TTC549 (cell line): ENCODE measurements around the gene PCYT2.

Experiments
- FAIRE-seq: peaks from 2 replicates; lab custom pipeline; 2012; peaks lifted over from hg19 to GRCh38; lab: Jason Lieb, UNC

Gene PCYT2

DNA sequence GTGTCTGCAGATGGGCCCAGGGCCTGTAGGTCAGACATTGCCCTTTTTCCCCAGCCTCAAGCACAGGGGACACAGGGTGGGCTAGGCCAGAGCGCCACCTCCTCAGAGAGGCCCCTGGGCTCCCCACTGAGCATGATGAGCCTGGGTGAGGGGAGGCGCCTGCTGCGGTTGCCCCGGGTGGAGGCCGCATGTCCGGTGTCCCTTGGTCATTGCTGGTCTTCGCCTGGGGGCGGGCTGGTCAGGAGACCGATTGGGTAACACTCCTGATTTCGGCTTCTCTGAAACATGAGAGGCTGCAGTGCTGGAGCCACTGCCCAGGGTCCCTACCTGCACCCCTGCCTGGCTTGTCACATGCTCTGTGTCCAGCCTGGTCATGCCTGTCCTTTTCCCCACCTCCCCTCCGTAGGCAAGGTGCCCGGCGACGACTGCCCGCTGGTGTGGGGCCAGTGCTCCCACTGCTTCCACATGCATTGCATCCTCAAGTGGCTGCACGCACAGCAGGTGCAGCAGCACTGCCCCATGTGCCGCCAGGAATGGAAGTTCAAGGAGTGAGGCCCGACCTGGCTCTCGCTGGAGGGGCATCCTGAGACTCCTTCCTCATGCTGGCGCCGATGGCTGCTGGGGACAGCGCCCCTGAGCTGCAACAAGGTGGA, 11.6 kb downstream of the PCYT2 start:
- FAIRE-seq, result no peak

DNA sequence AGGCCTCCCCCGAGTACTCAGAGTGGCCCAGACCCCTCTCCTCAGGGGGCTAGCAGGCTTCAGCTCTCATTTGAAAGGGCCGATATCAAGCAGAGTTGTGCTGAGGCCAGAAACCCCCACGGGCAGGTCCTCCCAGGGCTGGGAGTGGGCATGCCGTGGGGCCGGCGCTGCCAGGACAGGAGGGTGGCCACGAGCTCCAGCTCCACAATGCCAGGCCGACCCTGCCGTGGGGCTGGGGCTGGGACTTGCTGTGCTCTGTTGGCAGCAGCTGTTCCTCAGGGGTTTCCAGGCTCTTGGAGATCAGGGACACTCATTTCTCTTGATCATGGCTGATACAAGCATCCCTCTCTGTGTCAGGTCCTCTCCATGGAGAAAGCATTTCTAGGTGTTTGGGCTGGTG, 12.3 kb downstream of the PCYT2 start:
- no peak for FAIRE-seq

DNA sequence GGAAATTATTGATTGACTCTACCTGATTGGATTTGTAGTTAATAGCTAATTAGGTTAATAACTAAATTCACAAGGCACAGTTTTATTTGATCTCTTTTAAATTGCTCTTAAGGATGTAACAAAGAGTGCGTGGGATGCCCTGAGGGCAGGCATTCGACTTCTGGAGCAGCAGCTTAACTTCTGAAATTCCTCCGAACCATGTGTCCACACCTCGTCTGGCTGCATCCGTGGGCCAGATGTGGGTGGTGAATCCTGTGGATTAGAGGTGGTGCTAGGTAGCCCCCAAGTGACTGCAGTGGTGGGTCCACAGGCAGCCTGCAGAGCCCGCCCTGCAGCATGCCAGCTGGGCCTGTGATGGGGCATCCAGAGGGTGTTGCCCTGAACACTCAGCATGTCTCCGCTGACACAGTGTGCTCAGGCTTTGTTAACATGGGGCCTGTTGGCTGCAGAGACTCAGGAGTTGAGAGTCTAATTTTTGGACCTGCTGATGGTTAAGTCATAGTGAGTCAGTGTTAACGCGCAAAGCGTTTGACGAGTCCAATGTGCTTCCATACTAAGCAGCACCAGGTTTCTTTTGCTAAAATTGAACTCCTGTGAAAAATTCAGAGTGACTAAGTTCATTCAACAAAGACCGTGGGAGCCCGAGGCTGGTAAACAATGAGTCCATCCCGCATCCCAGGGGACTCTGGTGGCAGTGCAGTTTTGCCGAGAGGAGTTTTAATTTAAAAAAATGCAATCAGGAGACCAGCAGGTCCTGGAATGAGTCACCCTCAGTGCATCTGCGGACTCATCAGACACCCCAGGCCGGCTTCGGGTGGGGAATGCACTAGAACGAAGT, 13.0 kb downstream of the PCYT2 start:
- no peak for FAIRE-seq

DNA sequence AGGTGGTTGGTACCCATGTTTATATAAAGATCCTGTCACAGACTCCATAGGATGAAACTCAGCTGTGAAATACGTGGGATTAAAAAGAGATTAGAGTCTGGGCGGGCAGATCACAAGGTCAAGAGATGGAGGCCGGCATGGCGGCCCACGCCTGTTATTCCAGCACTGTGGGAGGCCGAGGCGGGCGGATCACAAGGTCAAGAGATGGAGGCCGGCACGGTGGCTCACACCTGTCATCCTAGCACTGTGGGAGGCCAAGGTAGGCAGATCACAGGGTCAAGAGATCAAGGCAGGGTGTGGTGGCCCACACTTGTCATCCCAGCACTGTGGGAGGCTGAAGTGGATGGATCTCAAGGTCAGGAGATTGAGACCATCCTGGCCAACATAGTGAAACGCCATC, 15.8 kb downstream of the PCYT2 start:
- FAIRE-seq, result no peak

DNA sequence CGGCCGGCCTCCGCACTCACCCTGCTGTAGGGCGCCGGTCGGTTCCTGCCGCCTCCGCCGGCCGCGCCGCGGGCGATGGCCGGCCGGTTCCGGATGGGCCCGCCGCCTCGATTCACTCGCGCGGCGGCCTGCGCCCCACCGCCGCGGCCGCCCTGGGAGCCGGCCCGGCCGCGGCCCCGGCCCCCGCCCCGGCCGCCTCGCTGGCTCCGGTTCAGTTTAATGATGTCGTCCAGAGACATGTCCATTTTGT, 20.0 kb downstream of the PCYT2 start:
- no peak for FAIRE-seq

DNA sequence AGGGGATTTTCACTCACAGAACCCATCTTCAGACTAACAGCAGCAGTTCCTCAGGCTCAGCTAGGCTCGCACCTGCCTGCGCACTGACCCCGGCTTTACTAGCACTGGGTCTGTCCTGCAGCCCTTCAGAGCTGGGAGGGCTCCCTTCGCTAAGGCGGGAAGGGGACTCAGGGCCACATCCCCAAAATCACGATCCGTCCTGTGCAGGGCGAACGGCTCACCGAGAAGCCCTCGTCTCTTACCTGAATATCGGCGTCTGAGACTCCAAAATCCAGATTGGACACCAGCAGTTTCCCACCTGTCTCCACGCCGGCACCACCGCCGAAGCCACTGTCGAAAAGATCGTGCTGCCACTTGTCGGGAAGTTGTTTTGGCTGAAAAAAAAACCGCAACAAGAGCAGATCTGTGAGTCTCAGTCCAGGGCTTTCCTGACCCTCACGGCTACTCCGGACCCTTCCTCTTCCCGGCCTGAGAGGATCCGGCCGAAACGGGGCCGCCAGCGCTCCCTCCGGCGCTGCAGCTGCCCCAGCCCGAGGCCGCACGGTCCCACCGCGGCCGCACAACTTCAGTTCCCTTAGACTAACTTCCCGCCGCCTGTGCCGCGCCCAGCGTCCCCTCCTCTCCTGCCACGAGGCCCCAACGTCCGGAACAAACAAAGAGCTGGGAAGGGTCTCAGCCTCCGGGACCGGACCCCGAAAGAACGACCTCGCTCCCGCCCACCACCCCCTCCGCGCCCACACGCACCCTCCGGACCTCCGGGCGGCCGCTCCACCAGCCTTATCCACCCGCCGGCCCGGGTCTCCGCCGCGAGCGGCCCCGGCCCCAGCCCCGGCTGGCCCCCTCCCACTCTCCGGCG, 20.5 kb downstream of the PCYT2 start:
- FAIRE-seq, result no peak

DNA sequence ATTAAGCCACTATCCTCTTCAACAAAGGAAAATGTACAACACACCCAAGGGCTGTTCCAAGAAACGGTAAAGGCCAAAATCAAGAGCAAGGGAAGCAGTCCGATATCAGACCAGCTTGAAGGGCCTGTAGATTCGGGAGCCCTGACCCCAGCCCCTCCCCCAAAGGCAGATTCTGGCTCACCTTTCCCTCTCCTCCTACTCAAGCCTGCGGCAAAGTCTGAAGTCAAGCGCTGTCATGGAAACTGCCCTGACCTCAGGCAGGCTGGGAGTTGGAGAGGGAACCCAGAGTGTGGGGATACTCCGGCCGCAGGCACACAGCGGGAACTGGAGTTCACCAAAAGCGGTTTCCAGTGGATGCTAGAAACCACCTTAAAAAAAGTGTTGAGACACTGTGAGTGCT, 21.6 kb downstream of the PCYT2 start:
- FAIRE-seq, result no peak

DNA sequence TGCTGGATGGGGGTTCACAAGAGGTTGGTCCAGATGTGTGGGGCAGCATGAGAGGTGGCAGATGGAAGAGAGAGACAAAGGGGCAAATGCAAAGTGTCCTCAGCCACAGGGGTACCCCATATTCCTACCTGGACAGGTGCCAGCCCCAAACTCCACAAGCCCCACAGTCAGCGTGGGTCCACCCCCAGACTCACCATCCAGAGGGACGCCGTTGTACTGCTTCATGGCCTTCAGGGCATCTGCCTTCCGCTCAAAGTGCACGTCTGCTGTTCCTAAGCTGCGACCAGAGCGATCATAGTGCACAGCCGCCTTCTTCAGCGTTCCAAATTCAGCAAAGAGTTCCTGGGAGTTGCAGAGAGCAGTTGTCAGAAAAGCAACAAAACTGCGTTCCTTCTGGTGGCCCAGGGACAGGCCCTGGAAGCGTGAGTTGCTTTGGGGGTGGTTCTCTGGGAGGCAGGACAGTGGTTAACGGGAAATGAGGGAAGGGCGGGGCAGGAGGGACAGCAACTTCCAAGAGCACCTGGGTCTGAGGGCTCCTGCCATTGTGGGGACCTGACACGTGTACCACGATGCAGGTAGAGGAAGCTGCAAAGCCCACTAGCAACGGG, 22.1 kb downstream of the PCYT2 start:
- no peak for FAIRE-seq

DNA sequence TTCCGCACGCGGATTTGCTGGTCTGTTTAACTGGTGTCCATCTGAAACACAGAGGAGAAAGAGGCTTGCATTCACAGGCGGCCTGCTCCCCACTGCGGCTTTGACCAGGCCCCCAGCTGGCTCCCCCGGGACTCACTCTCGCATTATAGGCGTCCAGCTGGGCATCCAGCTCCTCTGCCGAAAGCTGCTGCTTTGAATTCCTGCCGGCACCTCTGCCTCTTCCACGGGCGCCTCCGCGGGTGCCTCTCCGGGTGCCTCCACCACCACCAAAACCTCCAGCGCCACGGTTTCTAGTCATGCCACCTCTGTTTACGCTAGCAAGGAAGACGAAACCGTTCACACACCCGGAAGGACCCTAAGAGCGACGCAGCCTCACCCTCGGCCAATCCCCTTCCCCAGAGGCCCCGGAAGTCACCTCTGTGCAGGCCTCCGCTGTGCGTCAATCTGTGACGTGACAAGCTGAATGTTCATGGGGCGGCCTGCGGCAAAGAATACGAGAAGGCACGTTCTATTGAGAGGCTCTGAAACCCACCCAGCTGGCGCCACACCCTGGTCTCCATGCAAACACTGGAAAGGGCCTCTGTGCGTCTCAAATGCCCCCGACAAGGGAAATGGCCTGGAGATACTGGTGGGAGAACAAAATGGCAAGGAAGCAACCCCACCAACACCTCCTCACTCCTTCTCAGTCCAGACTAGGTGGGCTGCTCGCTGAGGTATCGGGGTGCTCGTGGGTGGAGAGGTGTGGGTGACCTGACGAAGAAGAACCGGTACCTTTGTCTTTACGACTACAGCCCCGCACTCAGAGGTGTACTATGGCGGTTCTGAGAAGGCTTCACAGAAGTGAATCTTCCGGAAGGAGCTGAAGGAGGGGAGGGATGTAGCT, 22.9 kb downstream of the PCYT2 start:
- FAIRE-seq, result no peak

DNA sequence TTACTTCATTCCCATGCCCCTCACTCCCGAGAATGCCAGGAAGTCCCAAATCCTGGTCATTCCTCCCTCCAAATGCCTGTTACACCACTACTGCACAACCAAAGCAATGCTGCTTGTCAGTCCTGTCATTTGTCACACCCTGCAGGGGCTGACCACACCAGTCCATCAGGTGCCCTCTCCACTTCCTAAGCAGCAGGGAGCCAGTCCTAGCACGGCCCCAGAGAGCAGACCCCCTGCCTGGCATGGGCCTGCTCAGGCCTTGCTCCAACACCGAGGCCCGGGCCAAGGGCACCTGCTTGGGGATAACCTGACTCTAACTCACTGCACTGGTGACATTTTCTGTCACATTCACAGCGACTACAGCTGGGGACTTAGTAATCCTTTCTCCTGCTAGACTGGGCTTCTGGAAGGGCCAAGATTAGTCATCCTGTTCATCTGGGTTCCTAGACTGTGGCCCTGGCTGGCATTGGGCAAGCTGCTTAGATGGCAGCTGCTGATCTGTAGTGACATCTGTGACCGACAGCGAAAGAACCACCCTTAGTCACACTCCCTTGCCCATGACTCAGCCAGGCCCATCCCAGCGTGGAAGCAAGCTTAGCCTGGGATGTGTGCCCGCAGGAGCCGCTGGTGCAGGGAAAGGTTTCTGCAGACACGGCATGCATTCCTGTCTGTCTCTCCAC, 25.2 kb downstream of the PCYT2 start:
- no peak for FAIRE-seq

DNA sequence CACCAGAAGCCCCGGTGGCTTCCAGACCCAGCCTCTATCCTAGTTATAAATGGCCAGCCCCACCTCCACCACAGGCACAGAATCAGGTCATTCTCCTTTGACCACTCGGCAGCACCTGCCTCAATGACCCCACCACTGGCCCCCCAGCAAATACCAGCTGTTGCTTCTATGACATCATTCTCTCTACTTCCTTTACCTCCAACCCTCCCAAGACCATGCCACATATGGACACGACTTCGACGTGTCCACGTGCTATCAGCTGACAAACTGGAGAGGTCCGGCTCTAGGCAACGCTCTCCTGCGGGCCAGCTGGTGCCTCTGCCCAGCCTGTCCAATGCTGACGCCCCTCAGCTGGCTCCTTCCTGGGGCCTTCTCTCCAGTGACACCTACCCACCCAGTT, 25.7 kb downstream of the PCYT2 start:
- no peak for FAIRE-seq

DNA sequence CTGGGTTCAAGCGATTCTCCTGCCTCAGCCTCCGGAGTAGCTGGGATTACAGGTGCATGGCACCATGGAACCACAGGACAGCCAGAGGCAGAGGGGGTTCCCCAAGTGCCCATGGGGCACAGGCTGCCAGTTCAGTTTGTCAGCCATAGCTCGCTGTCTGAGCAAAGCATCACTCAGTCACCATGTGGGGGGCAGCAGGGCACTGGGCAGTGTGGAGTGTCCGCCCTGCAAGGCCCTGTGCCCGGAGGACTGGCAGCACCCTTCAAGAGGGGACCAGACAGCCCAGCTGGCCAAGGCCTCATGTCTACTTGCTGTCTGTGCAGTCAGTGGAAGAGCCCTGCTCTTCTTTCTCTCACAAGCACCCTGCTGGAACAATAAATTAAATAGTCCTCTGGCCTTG, 26.2 kb downstream of the PCYT2 start:
- no peak for FAIRE-seq

DNA sequence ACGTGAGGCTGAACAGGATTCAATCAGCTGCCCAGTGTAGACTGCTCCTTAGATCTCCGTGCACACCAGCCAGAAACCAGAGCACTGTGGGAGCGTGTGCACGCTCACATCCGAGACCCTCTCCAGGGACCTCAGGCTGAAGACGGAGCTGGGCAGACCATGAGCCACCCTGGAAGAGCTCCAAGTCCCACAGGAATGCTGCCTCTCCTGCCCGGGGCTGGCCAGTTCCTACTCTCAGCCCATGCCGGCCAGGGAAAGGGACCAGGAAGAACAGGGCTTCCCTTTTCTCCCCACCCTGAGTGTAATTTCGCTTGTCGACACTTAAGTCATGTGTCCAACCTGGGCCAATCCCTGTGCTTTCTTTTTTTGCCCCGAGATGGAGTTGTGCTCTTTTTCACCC, 26.7 kb downstream of the PCYT2 start:
- FAIRE-seq, result no peak

DNA sequence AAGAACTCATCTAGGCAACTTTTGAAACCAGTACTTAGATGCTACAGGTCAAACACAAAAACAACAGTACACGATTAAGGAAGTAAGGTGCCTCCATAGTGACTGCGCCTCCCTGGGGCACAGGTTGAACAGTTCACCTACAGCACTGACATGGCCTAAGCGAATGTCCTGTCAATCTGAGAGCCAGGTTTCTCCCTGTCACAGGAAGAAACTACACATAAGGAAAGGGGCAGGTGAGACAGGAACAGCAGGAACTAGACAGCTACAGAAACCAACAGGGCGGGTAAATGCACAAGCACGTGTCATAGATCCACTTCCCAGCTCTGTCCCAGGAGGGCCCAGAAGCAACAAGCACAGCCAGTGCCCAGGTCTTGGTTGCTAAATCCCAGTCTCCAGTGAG, 32.1 kb downstream of the PCYT2 start:
- FAIRE-seq, result no peak

DNA sequence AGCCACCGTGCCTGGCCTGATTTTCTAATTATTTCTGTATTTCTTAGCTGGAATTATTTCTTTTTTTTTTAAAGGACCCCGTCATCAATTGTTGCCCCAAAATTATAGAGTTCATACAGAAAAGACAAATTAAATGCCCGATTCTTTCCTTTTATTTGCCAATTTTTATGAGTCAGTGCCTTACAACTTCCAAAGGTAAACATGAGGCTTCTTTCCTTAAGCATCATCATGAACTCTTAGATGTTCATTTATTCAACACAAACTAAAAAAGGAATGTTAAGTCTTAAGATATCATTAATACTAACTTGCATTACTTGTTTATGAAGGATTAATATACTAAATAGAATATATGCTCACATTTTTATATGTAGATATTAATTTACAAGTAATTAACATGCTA, 32.9 kb downstream of the PCYT2 start:
- no peak for FAIRE-seq

DNA sequence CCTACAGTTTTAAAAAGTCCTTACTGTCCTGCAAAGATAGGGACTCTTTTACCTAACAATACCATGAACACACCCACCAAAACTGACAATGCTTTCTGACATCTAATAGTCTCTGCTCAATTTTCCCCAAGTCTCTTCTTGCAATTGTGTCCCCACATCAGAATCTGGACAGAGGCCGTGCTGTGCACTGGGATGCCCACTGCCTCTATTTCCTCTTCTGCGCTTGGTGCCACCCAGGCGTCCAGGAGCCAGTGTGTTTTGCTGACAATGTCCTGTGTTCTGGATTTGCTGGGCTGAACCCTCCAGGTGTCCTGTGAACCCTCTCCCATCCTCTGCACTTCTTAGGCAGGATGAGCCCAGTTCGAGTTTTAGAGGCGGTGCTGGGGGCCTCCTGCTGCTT, 33.6 kb downstream of the PCYT2 start:
- FAIRE-seq, result no peak

DNA sequence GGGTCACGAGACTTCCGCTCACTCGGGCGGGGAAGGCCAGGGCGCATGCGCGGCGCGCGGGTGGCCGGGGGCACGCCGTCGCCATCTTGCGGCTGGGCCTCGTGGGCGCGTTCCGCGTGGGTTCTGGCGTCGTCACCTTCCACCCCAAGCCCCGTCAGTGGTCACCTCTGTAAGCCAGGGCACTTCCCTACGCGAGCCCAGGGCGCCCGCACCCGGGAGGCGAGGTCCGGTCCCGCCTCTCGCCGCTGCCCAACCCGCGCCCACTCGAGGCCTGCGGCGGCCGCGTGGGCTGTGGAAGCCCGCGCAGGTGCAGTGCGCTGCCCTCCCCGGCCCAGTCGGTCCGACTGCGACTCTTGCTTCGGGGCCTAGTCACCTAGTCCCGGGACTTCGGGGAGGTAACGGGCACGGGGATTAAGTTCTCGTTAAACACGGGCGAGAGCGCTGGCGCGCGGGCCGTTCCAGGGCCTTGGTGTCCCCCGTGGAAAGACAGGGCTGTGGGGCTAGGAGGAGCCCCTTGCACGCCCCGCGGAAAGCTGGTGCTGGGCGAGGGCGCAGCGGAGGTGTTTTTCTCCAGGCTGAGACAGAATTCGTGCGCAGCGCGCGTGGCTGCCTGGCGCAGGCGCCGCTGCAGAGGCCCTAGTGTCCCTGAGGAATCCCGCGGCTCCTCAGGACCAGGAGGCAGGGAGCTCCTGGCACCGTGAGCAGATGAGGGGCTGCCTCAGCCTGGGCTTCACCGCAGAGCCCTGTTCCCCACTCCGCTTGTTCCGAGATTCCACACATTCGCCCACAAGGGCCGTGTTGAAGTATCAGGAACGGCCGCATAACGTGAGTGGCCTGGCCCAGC, 39.6 kb downstream of the PCYT2 start:
- no peak for FAIRE-seq

DNA sequence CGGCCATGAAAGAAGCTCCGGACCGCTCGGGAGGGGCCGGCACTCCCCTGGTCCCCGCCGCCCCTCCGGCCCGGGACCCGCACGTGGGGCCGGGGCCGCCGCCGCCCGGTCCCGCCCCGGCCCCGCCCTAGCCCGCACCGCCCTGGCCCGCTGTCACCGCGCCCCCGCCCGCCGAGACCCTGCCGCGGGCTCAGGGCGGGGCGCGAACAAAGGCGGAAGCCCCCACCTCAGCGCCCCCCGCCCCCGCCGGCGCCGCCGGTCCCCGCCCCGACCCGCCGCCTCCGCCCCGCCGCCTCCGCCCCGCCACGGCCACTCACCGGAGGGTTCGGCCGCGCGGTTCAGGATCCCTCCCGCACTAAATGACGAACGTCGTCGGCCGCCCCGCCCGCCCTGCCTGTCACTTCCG, 40.2 kb downstream of the PCYT2 start, which contains the start of gene ARHGDIA:
Gene ARHGDIA (minus strand): TSS at position 357 of the 406 bp plus-strand sequence. CDS start 1,407 bp downstream, outside the sequence.
- no peak for FAIRE-seq

DNA sequence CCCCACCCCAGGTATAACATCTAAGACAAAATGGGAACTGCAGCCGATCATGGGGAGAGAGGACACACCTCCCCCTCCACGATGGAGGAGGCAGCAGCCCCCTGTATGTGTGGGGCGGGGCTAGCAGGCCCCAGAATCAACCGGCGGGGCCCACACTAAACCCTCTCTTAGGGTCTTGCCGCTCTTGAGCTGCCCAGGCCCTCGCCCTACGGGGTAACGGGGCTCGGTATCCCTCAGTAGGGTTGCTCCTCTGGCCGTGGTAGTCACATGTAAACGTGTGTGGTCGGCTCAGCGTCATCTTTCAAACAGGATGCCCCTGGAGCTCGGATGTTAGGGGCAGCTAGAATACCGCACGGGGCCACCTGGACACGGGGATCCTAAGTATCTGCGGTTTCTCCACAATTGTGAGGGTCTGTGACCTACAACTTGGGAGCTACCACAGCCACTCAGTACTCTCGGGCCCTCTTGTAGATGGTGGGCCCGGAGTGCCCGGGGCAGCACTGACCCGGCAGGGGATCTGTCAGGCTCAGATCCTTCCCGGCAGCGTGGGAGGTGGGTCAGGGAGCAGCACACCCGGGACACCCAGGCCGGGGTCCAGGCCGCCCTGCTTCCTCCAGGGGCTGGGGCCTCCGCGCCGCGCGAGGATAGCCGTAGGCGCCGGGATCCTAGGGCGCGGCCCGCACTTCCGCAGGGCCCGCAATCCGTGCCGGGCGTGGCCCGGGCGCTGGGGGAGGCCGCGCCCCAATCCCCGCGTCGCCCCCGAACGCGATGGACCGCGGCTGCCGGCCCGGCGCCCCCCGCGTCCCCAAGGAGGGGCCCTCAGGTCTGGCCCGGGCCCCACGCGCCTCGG, 40.8 kb downstream of the PCYT2 start:
- no peak for FAIRE-seq
